HG03378 (cell line): Measurements from ENCODE around the gene GLIS1.

Experiments
- ATAC-seq: cut with Tn5 transposase; IDR thresholded peaks from one replicate; pipeline ENCODE4 v1.9.1; 2021; ENCODE audit warnings: mild to moderate bottlenecking, moderate library complexity; ENCODE audit not compliant: unreplicated experiment

Gene GLIS1

DNA sequence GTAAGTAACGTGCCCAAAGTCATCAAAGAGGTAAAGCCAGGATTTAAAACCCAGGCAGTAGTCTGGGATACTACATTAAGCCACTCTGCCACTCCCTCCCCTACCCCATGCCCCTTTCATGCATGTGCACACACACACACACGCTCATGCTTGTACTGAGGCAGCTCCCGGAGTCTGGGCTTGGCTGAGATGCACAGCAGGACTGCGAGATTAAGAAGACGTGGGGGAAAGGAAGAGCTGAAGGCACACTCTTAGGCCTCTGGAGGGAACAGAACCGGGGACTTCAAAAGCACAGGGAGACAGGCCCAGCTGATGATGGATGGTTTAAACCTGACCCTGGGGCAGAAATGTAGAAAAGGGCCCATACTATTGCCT is 98.3 kb downstream of the GLIS1 start:
- no peak for ATAC-seq

DNA sequence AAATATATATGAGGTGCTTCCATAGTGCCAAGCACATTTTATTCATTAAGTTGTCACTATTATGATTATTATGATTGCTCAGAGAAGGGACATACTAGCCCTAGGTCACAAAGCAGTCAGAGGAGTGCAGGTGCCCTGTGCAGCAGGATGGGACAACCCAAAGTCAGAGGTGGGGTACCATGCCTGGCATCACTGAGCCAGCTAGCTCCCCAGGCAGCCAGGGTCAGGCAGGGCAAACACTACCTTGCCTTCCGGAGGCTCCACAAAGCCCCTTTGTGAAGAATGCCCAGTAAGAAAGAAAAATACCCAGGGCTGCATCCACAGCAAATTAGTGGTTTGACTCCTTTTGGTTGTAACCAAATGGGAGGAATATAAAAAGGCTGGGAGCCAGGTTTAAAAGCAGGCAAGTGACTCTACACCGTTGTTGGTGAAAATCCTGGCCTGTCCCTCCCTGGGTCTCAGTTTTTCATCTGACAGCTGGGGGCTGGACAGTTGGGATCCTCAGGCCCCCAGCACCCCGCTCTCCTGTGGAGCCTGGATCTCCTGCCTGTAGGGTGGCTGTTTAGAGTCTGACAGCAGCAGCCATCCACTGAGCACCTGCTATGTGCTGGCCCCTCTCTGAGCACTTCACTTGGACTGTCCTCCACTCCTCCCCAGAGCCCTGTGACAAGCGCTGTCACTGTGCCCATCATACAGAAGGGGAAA is 98.8 kb downstream of the GLIS1 start:
- no peak for ATAC-seq

DNA sequence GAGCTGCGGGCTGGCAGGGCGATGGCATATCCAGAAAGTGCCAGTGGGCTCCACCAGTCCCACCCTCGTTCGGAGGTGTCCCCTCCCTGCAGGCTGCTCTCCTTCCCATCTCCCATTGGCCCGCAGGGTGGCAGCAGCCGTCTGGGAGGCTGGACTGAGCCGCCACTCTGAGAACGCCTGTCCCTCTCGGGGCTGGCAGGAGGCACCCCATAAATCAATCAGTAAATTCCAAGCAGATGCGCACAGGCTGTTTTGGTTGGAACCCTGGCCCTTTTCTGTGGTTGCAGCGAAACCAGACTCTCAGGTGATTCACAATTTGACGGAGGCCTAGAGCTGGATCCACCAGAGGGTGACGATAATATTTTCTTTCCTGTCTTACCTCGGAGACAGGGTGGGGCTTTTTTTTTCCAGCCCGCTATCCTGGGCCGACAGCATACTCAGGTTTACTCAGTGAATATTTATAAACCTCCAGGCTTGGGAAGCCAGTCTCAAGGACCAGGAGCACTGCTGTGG is 99.7 kb downstream of the GLIS1 start:
- ATAC-seq: no peak

DNA sequence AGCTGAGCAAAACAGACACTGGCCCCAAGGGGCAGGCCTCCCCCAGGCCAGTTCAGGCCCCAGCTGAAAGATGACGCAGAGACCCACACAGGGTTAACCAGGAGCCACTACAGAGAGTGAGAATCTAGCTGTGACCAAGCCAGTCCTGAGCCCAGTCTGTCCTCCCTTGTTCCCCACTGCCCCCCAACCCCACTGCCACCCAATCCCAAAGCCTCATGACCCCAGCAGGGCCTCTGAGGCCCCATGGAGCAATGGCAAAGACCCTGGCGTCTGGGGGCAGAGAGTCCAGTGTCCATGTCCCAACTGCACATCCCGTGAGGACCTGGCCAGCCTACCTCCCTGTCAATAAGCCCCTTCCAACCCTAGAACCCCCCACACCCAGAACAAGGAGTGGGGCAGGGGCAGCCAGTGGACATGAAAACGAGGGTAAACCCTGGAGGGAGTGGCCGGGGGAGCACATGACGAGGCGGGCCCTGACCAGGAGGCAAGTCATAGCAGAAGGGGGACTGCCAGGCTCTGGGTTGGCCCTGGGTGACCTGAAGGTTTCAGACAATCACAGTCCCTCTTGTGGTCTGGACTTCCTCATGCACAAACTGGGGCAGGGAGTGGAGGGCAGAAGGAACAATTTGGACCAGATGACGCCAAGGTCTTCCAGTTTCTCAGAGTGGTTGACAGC is 100.5 kb downstream of the GLIS1 start:
- no peak for ATAC-seq

DNA sequence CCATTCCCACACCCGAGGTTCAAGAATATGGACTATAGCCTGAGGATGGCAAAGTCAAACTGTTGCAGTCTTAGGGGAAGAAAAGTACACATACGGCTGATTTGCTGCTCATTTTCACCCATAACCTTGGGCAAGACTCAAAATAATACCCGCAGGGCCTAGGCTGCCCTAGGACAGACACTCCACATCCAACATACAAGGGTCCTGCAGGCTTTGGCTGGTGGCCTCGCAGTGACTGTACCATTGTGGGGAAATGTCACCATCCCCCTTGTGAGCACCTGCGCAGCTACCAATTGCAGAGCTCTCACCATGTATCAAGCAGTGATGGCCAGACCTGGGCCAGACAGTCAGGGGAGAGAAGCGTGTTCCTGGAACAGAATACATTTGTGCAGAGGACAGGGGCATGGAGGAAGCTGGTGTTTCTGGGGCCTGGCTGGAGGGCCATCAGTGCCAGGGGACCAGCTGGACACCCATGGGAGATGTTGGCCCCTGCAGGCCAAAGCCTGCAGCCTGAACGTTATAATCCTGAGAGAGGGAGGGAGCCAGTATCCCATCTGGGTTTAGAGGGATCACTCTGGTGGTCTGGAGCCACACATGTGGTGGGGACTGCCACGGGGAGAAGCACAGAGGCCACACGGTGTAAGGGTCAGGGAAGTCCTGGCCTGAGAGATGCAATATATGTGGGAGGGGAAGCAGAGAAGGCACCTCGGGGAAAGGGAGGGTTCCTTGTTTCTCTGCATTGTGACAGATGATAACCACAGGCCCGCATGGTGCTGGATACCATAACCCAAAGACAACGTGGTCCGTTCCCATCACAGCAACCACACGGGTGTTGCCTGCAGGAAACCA is 101.2 kb downstream of the GLIS1 start:
- no peak for ATAC-seq

DNA sequence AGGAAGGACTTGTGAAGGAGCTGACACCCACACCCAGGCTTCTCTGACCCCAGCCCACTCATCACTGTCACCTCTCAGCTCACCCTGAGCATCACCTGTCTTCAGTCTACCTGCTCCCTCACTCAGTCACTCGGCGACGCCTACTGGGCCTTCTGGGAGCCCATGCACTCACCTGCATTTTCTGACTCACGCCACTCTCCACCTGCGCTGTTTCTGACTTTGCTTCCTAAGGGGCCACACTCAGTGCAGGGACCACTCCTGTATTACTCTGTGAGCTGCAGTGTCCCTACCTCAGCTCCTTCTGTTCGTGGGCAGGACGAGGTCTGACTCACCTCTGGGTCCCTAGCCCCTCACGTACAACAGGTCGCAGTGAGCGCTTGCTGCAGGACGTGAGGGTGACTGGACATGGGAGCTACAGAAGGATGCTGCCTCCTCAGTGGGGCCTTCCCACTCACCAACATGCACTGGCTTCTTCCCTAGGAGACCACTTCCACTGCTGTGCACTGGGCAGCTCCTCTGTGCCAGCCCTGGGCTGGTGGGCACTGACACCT is 102.3 kb downstream of the GLIS1 start:
- no peak for ATAC-seq

DNA sequence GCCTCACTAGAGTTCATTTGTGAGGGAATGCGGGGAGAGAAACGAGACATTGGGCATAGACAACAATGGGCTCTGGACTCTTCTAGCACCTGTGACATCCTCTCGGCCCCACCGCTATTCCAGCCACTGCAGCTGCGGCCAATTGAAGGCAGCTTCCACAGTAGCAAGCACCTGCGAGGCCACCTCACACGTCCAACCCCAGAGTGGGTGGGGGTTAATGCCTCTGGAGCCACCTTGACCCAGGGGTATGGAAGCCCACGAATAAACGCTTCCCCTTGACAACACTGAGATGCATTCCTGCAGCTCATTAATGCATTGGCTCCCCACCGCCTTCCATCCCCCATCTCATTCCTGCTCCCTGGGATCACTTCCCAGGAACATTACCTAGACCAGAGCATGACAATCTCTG is 104.4 kb downstream of the GLIS1 start:
- no peak for ATAC-seq

DNA sequence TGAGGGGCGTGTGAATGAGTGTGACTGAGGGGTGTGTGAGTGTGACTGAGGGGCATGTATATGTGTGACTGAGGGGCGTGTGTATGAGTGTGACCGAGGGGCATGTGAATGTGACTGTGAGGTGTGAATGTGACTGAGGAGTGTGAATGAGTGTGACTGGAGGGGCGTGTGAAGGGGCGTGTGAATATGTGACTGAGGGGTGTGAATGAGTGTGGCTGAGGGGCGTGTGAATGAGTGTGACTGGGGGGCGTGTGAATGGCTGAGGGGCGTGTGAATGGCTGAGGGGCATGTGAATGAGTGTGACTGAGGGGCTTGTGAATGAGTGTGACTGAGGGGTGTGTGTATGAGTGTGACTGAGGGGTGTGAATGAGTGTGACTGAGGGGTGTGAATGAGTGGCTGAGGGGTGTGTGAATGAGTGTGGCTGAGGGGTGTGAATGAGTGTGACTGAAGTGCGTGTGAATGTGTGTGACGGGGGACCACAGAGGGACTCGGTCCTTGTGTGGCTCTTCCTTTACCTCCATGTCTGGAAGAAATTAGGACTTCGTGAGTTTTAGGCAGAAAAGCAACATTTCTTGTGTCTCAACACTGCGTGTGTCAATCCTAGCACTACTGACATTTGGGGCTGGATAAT is 105.8 kb downstream of the GLIS1 start:
- no peak for ATAC-seq

DNA sequence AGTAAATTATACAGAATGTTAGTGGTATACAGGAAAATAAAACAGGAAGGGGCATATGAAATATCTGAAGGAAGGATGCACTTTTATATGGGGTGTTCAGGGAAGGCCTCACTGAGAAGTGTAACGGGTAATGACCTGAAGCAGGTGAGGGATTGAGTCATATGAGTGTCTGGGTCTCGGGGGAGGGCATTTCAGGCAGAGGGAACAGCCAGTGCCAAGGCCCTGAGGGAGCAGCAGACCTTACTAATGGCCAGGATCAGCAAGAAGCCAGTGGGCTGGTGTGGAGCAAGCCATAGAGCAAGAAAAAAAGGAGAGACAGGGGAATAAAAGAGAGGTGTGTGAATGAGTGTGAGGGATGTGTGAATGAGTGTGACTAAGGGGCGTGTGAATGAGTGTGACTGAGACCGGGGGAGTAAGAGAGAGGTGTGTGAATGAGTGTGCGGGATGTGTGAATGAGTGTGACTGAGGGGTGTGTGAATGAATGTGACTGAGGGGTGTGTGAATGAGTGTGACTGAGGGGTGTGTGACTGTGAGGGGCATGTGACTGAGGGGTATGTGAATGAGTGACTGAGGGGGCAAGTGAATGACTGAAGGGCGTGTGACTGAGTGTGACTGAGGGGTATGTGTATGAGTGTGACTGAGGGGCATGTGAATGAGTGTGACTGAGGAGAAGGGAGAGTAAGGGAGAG is 107.2 kb downstream of the GLIS1 start:
- ATAC-seq: no peak

DNA sequence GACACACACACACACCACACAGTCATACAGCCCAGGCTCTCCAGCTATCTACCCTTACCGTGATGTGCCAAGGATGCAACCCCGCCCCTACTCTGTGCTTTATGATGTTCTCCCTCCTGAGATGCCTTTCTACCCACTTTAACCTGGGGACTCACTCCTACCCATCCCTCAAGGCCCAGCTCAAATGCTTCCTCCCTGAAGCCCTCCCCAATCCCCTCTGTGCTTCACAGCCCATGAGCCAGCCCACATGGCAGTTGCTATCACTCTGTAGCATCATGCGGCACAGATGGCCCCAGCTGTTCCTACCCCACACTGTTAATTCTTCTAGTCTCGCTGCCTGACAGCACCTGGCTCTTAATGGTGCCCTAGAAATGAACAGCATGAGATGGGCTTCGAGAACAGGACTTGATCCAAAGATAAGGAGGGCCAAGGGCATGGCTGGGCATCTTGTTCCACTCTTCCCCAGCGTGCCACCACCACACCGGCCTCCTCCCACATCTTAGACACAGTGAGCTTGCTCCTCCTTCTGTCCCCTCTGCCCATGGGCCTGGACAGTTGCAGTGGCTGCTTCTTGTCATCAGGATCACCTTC is 109.8 kb downstream of the GLIS1 start:
- no peak for ATAC-seq

DNA sequence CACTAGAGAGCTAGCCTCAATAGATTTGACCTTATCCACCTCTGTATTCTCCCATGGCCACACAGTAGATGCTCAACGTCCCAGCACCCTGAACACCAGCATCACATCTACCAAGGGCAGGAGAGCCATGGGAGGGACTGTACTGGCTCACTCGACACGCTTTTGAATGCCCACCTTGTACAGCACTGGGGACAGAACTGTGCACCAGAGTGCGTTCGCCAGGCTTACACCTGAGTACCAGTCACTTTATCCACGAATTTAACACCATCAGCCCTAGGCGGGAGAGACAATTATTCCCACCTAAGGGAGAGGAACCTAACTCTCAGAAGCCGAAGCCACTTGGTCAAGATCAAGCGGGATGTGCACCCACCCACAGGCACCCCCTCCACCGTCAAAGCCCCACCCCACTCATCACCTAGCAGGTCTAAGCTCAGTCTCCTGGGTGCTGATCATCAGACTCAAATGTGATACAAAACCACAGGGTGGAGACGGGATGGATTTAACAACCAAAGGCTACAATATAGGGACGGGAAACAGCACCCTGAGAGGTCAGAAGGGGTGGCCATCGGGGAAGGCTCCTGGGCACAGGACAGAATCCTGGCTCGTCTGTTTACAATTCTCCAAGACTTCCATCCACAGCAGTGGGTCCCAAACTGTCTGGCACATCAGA is 110.5 kb downstream of the GLIS1 start:
- no peak for ATAC-seq

DNA sequence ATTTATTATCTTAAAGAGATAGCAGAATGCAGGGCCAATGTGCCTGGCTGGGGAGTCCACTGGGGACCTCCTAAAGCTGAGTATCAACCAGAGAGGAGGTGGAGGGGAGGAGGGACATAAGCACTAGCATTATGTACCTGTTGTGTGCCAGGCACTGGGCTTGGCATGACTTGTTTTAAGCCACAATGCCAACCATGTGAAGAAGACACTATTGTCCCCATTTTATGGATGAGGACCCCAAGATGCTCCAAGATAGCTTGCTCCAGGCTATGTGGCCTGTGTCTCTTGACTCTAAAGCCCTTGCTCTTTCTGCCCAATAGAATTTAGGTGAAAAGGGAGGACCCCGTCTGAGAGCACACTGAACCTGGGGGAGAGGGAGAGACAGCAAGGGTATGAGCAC is 111.3 kb downstream of the GLIS1 start:
- no peak for ATAC-seq

DNA sequence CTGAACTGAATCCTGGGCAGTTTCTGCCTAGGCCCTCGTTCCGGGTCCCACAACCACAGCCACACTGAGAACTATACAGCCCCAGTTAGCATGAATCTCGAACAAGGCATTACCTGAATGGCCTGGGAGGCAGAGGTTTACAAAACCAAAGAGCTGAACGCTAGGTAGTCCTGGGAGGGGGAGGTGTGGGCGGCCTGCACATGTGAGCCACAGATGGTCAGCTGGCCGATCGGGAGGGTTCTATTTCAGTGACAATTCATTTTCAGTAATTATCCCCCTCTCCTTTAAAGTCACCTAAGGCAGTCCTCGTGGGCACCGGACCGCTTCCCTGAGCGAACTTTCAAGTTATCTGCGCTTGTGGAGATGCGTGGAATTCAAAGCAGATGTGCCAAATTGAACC is 111.9 kb downstream of the GLIS1 start:
- ATAC-seq: no peak

DNA sequence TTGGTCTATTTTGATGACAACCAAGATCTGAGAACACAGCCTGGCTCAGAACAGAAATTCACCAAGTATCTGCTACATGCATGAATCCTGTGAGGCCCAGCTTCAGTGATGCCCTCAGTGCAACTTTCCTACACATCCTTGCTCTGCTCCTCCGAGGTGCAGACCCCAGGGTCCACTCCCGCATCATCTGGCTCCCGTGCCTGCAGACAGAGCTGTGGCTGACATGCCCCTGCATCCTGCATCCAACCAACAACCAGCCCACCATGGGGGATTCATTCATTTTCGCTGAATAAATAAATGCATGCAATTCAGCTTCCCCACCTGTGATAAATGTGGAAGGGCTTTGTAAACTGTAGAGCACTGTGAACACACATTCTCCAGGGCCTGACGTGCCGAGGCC is 112.3 kb downstream of the GLIS1 start:
- ATAC-seq: no peak

DNA sequence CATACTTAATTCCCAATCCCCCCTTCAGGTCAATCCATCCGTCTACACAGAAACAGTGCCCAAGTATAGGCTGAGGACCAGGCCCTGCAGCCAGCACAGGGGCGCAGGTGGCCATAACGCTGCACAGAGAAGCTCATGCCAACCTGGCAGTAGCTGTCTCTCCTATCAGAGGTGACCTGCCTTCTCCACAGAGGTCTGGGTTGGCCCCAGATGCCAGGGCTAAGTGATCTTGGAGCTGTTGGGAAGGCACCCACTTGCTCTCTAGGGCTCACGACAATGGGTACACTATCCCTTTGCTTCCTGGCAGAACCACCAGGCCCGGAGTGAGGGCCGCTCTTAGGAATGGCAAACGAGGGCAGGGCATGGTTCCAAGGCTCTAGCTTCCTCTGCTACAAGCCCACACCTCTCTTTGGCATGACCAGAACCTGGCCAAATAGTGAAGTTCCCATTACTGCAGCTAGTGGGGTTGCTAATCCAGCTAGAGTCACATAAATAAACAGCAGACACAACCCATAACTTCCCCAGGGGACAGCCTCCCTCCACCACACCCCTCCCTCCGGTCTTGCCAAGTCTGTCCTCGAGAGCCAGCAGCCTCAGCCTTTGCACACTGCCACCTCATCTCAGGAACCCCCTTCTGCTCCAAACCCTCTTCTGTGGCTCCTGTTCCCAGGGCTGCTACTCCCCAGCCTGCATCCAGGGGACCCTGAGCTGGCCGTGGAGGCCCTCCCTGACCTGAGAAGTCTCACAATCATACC is 113.0 kb downstream of the GLIS1 start:
- no peak for ATAC-seq

DNA sequence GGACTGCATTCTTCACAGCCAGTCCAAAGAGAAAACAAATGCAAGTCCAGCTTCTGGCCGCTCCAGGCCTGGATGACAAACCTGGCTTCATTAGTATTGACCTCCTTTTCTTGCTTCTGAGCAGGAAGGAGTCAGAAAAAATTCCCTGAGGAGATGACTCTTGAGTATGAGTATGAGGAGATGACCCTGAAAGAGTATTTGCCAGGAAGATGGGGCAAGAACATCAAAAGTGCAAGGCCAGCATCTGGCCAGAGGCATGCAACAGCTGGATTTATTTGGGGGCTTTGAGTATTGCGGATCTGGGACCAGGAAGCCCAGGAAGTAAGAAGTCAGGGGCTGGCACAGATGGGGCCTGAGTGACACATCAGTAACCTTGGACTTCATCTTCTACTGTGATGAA is 113.9 kb downstream of the GLIS1 start:
- no peak for ATAC-seq

DNA sequence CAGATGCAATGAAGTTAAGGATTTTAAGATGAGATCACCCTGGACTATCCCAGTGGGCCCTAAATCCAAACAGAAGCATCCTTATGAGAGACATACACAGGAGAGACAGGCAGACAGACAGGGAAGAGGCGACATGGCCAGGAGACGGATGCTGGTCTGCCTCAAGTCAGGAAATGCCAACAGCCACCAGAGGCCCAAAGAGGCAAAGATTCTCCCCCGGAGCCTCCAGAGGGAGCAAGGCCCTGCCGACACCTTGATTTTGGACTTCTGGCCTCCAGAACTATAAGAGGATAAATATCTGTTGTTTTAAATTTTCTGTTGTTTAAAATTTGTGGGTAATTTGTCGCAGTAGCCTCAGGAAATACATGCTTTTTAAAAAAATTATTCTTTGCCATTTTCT is 116.4 kb downstream of the GLIS1 start:
- ATAC-seq: no peak

DNA sequence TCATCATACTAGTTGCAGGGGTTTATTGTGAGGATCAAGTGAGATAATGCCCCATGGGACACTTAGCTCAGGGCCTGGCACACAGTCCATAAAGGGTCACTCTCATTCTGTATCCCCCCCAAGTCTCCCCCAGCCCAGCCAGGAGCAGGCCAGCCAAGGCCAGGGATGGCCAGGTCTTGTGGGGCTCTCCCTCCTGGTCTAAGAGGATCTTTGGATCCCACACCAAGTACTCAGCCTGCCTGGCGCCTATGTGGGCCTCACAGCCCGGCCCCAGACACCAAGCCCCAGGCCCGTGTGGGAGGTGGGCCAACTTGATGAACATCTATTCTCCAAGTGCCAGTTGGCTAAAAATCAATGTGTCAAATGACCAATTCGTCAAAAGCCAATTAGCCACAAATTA is 117.8 kb downstream of the GLIS1 start:
- no peak for ATAC-seq
